Mesothelial cell of epicardium (in vitro differentiated cells): ENCODE measurements around the gene STAG1. TPM values are rescaled to one million over a fixed set of nuclear protein-coding genes. Genes with fewer than 3 reads are reported as not detected.

Experiments used
- DNase-seq, 2 experiments: peaks; one replicate each; pipeline ENCODE4 v3.0.0; 2021; ENCODE audit warnings: low spot score in 2 of 2; ENCODE audit not compliant: unreplicated experiment in 2 of 2
- H3K27ac Mint-ChIP-seq: 2 replicates; pipeline ENCODE4 v1.8.0; 2021; ENCODE audit warnings: mixed read lengths
- H3K27me3 Mint-ChIP-seq: 2 replicates; pipeline ENCODE4 v1.8.0; 2021; ENCODE audit warnings: low read depth, mixed read lengths
- H3K36me3 Mint-ChIP-seq: 2 replicates; pipeline ENCODE4 v1.8.0; 2021; ENCODE audit warnings: mixed read lengths
- H3K4me1 Mint-ChIP-seq: 2 replicates; pipeline ENCODE4 v1.8.0; 2021; ENCODE audit warnings: mixed read lengths
- H3K4me3 Mint-ChIP-seq: 2 replicates; pipeline ENCODE4 v1.8.0; 2021; ENCODE audit warnings: mild to moderate bottlenecking, moderate library complexity, mixed read lengths
- H3K9me3 Mint-ChIP-seq: 2 replicates; pipeline ENCODE4 v1.8.0; 2021; ENCODE audit warnings: mixed read lengths
- total RNA-seq: library from RNA; stranded (reverse); gene quantifications from 3 replicates; pipeline ENCODE4 v1.2.1, GENCODE V29; 2021
- TF ChIP-seq, protein P1 (sequence below): fragments of 200-600 bp; sonication (generic); IDR thresholded peaks from one replicate; pipeline ENCODE4 v1.5.0; 2021; ENCODE audit warnings: antibody characterized with exemption; ENCODE audit not compliant: unreplicated experiment

The STAG1 gene
- total RNA-seq, 1 donor from 2014 or later, result 51.8 TPM

- Mint-ChIP-seq H3K4me3 (no peak overlapping the region), H3K36me3 (peaks cover 40% of the 10 kb centered on the region), H3K4me1 (no peaks in the 10 kb centered on the region), H3K27ac (no peak overlapping the region), H3K27me3 (no peaks in the 10 kb centered on the region), H3K9me3 (no peaks in the 10 kb centered on the region)
- no peak for DNase-seq
- TF ChIP-seq, protein P1, sequence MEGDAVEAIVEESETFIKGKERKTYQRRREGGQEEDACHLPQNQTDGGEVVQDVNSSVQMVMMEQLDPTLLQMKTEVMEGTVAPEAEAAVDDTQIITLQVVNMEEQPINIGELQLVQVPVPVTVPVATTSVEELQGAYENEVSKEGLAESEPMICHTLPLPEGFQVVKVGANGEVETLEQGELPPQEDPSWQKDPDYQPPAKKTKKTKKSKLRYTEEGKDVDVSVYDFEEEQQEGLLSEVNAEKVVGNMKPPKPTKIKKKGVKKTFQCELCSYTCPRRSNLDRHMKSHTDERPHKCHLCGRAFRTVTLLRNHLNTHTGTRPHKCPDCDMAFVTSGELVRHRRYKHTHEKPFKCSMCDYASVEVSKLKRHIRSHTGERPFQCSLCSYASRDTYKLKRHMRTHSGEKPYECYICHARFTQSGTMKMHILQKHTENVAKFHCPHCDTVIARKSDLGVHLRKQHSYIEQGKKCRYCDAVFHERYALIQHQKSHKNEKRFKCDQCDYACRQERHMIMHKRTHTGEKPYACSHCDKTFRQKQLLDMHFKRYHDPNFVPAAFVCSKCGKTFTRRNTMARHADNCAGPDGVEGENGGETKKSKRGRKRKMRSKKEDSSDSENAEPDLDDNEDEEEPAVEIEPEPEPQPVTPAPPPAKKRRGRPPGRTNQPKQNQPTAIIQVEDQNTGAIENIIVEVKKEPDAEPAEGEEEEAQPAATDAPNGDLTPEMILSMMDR, result no peak
Observed at GRCh38 chr3:136332302-136332701, 419.9 kb downstream of the STAG1 start.

DNA sequence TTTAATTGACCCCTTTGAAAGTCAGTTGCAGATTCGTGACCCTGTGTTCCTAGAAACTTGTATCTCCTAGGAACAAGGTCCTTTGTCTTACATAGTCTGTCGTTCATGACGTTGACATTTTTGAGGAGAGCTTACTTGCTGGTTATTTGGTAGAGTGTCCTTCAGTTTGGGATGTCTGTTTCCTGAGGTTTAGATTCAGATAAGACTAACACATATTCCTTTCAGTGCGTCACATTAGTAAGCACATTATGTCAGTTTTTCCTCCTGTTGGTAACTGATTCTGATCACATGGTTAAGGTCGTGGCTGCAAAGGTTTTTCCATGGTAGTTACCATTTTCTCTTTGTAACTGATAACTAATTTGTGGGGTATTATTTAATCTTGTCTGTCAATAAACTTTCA is 421.3 kb downstream of the STAG1 start:
- TF ChIP-seq, protein P1, result no peak
- Mint-ChIP-seq H3K27ac (no peak overlapping the region), H3K4me1 (no peaks in the 10 kb centered on the region), H3K4me3 (no peak overlapping the region), H3K9me3 (no peaks in the 10 kb centered on the region), H3K36me3 (peaks cover 54% of the 10 kb centered on the region), H3K27me3 (no peaks in the 10 kb centered on the region)
- DNase-seq, result no peak

GRCh38 chr3:136329593-136329992 is 422.6 kb downstream of the STAG1 start:
- H3K36me3 Mint-ChIP-seq, result peaks cover 55% of the 10 kb centered on the region

DNA sequence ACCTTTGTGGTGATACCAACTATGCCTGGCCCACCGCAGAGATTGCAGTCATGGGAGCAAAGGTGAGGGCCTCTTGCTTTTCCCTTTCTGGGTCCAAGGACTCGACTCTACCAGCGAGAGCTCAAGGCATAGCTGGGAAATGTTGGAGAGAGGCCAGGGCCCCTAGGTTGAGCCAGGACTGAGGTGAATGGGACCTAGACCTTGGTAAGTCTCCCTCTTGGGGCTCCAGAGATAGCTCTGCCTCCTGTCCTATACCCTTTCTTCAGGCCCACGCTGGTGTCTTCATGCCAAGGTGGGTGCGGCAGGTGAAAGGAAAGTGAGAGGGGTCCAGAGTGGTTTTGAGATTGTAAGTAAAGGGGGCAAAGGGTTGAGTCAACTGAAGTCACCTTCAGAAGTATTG is 424.5 kb downstream of the STAG1 start:
- H3K4me3 Mint-ChIP-seq, result no peak overlapping the region
- H3K27me3 Mint-ChIP-seq, result no peaks in the 10 kb centered on the region
- peaks cover 54% of the 10 kb centered on the region for H3K36me3 Mint-ChIP-seq
- H3K9me3 Mint-ChIP-seq, result peaks cover 19% of the 10 kb centered on the region
- no peak overlapping the region for H3K27ac Mint-ChIP-seq
- no peaks in the 10 kb centered on the region for H3K4me1 Mint-ChIP-seq
- TF ChIP-seq, protein P1, result no peak
- no peak for DNase-seq

More at GRCh38 chr3:136329593-136329992, 422.6 kb downstream of the STAG1 start:
- TF ChIP-seq, protein P1, result no peak
- Mint-ChIP-seq H3K4me1 (no peaks in the 10 kb centered on the region), H3K4me3 (no peak overlapping the region), H3K9me3 (peaks cover under 1% of the 10 kb centered on the region), H3K27ac (no peak overlapping the region), H3K27me3 (no peaks in the 10 kb centered on the region)
- no peak for DNase-seq

DNA sequence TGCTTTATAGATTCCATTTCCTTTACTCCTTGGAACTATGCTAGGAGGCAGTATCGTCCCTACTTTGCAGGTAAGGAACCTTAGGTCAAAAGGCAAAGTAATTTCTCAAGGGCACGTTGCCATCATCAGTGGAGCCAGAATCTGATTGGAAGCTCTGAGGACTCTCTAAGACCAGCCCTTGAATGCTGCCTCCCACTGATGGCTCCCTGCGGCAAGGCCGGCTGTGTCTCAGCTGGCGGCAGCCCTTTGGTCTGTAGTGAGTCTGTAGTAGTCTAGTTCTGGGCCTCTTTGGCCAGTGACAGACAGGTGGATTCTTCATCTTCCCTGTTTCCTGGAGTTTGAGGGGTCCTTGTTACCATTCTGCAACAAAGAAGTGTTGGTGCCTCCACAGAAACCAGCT is 425.9 kb downstream of the STAG1 start:
- TF ChIP-seq, protein P1, result no peak
- Mint-ChIP-seq H3K4me3 (no peak overlapping the region), H3K27me3 (no peaks in the 10 kb centered on the region), H3K36me3 (peaks cover 63% of the 10 kb centered on the region), H3K4me1 (no peaks in the 10 kb centered on the region), H3K27ac (no peak overlapping the region), H3K9me3 (peaks cover 32% of the 10 kb centered on the region)
- DNase-seq, result no peak

- TF ChIP-seq, protein P1, result no peak
- no peaks in the 10 kb centered on the region for H3K27me3 Mint-ChIP-seq
- peaks cover 34% of the 10 kb centered on the region for H3K36me3 Mint-ChIP-seq
- H3K9me3 Mint-ChIP-seq, result peaks cover 7% of the 10 kb centered on the region
- no peak overlapping the region for H3K4me3 Mint-ChIP-seq
- no peaks in the 10 kb centered on the region for H3K4me1 Mint-ChIP-seq
- no peak for DNase-seq
- no peak overlapping the region for H3K27ac Mint-ChIP-seq
Observed at GRCh38 chr3:136311968-136312367, 440.2 kb downstream of the STAG1 start.
